Measurements from ENCODE around the gene RANGRF.

DNA sequence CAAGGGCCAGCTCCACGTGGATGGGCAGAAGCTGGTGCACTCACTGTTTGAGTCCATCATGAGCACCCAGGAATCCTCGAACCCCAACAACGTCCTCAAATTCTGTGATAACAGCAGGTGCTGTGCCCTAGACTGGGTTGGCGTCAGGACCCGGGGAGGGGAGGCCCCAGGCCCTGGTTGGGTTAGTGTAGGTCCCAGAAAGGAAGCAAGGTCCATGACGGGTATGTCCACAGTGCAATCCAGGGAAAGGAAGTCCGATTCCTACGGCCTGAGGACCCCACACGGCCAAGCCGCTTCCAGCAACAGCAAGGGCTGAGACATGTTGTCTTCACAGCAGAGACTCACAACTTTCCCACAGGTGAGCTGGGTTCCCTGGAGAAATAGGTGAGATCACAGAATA lies 32.2 kb upstream of the RANGRF start:
- TF ChIP-seq, protein P1, sequence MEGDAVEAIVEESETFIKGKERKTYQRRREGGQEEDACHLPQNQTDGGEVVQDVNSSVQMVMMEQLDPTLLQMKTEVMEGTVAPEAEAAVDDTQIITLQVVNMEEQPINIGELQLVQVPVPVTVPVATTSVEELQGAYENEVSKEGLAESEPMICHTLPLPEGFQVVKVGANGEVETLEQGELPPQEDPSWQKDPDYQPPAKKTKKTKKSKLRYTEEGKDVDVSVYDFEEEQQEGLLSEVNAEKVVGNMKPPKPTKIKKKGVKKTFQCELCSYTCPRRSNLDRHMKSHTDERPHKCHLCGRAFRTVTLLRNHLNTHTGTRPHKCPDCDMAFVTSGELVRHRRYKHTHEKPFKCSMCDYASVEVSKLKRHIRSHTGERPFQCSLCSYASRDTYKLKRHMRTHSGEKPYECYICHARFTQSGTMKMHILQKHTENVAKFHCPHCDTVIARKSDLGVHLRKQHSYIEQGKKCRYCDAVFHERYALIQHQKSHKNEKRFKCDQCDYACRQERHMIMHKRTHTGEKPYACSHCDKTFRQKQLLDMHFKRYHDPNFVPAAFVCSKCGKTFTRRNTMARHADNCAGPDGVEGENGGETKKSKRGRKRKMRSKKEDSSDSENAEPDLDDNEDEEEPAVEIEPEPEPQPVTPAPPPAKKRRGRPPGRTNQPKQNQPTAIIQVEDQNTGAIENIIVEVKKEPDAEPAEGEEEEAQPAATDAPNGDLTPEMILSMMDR (IDR thresholded peaks at IDR 0.05): no peak
- no peak for TF ChIP-seq ZFX (IDR thresholded peaks at IDR 0.05; ENCODE audit: borderline replicate concordance)
